Caco-2 (cell line): Measurements from ENCODE around the gene B3GALT6. TPM values are rescaled to one million over a fixed set of nuclear protein-coding genes. Genes with fewer than 3 reads are reported as not detected.

ENCODE experiments used
- BruUV-seq: library from RNA; stranded (reverse); fragments of 400-500 nt; replicated peaks from 2 replicates; lab custom pipeline; 2021; lab: Mats Ljungman, UMichigan
- CTCF ChIA-PET: fragments of 300-600 bp; sonication (Branson Sonifier 250); formaldehyde crosslinking; loops from one replicate; lab custom pipeline; 2022; ENCODE audit warnings: antibody characterized with exemption; lab: Charles Lee
- POLR2A ChIA-PET: fragments of 300-600 bp; sonication (Branson Sonifier 250); formaldehyde crosslinking; loops from one replicate; lab custom pipeline; 2022; ENCODE audit warnings: antibody characterized with exemption; lab: Charles Lee
- DNase-seq, 2 experiments: peaks; one replicate each; pipeline versions ENCODE4 v3.0.0 to v3.0.0-alpha.2; 2020 to 2022
- H3K27me3 ChIP-seq: replicated peaks from 2 replicates; pipeline ENCODE4 v1.6.0; 2011; ENCODE audit warnings: low read length; ENCODE audit not compliant: control insufficient read depth, insufficient read depth
- H3K36me3 ChIP-seq: 2 replicates; pipeline ENCODE4 v1.5.1; 2011; ENCODE audit warnings: low read length; ENCODE audit not compliant: control insufficient read depth, insufficient read depth
- H3K4me1 ChIP-seq: fragments of 250-450 bp; sonication (Bioruptor Pico); 2 replicates; pipeline ENCODE4 v1.5.1; 2020; ENCODE audit warnings: mild to moderate bottlenecking
- H3K4me3 ChIP-seq: 2 replicates; pipeline ENCODE4 v1.5.1; 2011; ENCODE audit warnings: low read depth, mild to moderate bottlenecking, control low read depth, low read length
- H3K9me3 ChIP-seq: fragments of 250-450 bp; sonication (Bioruptor Pico); 2 replicates; pipeline ENCODE4 v1.5.1; 2020; ENCODE audit warnings: mild to moderate bottlenecking, moderate library complexity
- H3K27ac Mint-ChIP-seq: one replicate; pipeline ENCODE4 v1.8.0; 2022; ENCODE audit warnings: mixed read lengths; ENCODE audit not compliant: unreplicated experiment
- H3K27me3 Mint-ChIP-seq: one replicate; pipeline ENCODE4 v1.8.0; 2022; ENCODE audit warnings: mixed read lengths; ENCODE audit not compliant: insufficient read depth, unreplicated experiment
- H3K36me3 Mint-ChIP-seq: one replicate; pipeline ENCODE4 v1.8.0; 2022; ENCODE audit warnings: mild to moderate bottlenecking, mixed read lengths; ENCODE audit not compliant: insufficient read depth, unreplicated experiment
- H3K4me1 Mint-ChIP-seq: one replicate; pipeline ENCODE4 v1.8.0; 2022; ENCODE audit warnings: low read depth, mixed read lengths; ENCODE audit not compliant: unreplicated experiment
- H3K4me3 Mint-ChIP-seq: one replicate; pipeline ENCODE4 v1.8.0; 2022; ENCODE audit warnings: mild to moderate bottlenecking, moderate library complexity, mixed read lengths; ENCODE audit not compliant: unreplicated experiment
- H3K9me3 Mint-ChIP-seq: one replicate; pipeline ENCODE4 v1.8.0; 2022; ENCODE audit warnings: mixed read lengths; ENCODE audit not compliant: unreplicated experiment
- intact Hi-C: fragments of 100-400 bp; cut with micrococcal nuclease; formaldehyde crosslinking; loops from one replicate; pipeline ENCODE4 v1.10.0; 2022; ENCODE audit not compliant: unreplicated experiment
- total RNA-seq: library from RNA; stranded (reverse); gene quantifications from 2 replicates; pipeline ENCODE4 v1.2.3, GENCODE V29; 2022
- TF ChIP-seq, protein P1 (sequence below), 2 experiments: fragments of 200-600 bp in 1 of 2; IDR thresholded peaks; 1 replicate in 1 of 2; 2 replicates in 1 of 2; pipeline versions ENCODE4 v1.5.1 to v1.8.0; 2011 to 2022; ENCODE audit warnings: antibody characterized with exemption in 1 of 2, control low read depth in 1 of 2, inconsistent platforms in 1 of 2, low read depth in 1 of 2, low read length in 1 of 2, mild to moderate bottlenecking in 1 of 2, moderate library complexity in 1 of 2; ENCODE audit not compliant: insufficient read depth in 1 of 2, severe bottlenecking in 1 of 2, unreplicated experiment in 1 of 2

B3GALT6 gene
- total RNA-seq, 1 experiment from 2014 or later = 24.8 TPM

DNA sequence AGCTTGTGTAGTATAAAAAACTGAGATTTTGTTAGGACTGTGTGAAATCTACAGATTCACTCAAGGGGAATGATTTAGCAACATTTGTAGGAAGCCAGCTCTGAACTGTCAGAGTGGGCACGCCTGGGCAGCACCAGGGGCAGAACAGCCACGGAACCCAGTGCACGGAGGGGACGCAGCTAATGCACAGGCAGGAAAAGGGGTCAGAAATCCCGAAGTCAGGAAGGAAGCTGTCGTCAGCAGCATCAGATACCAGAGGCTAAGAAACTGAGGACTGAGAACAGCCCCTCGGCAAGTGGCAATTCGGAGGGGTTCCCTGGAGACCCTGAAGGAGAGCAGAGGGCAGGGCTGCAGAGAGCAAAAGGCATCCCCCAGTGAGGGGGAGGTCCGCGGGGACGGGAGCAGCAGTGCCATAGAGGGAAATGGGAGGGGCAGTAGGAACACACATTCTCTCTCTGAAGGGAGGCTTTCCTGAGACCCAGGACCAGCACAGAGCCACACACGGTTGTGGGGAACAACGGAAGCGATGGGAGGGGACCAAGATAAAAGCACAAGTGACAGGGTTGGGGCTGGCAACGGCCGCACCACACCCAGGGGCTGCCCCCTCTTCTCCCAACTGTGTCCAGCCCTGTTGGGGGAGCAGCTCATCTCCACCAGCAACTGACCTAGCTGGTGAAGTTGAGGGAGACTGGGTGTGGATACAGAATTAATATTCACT lies 29.0 kb downstream of the B3GALT6 start:
- Histone ChIP-seq H3K36me3 (peaks cover 1% of the 10 kb centered on the region), H3K4me3 (no peak overlapping the region), H3K27me3 (no peaks in the 10 kb centered on the region), H3K9me3 (no peaks in the 10 kb centered on the region), H3K4me1 (no peaks in the 10 kb centered on the region)
- TF ChIP-seq, protein P1, sequence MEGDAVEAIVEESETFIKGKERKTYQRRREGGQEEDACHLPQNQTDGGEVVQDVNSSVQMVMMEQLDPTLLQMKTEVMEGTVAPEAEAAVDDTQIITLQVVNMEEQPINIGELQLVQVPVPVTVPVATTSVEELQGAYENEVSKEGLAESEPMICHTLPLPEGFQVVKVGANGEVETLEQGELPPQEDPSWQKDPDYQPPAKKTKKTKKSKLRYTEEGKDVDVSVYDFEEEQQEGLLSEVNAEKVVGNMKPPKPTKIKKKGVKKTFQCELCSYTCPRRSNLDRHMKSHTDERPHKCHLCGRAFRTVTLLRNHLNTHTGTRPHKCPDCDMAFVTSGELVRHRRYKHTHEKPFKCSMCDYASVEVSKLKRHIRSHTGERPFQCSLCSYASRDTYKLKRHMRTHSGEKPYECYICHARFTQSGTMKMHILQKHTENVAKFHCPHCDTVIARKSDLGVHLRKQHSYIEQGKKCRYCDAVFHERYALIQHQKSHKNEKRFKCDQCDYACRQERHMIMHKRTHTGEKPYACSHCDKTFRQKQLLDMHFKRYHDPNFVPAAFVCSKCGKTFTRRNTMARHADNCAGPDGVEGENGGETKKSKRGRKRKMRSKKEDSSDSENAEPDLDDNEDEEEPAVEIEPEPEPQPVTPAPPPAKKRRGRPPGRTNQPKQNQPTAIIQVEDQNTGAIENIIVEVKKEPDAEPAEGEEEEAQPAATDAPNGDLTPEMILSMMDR (IDR thresholded peaks at IDR 0.05; ENCODE audit: insufficient read depth in 1 of 2, low read depth in 1 of 2, low read length in 1 of 2, severe bottlenecking in 1 of 2, unreplicated experiment in 1 of 2) = no peak
- no peaks in the 10 kb centered on the region for H3K9me3 Mint-ChIP-seq
- H3K27ac Mint-ChIP-seq = no peak overlapping the region
- no peaks in the 10 kb centered on the region for H3K4me1 Mint-ChIP-seq
- no TSS peak for BruUV-seq
- H3K36me3 Mint-ChIP-seq = peaks cover 84% of the 10 kb centered on the region
- intact Hi-C loops = no loop called here
- no peaks in the 10 kb centered on the region for H3K27me3 Mint-ChIP-seq
- H3K4me3 Mint-ChIP-seq = no peak overlapping the region
- ChIA-PET CTCF (no interaction called here), POLR2A (interaction anchor here (0.7 kb wide), 1 partner anchor 29 kb away, joined by 3 read pairs; the partner anchor contains the start of gene B3GALT6)
- DNase-seq = no peak

GRCh38 chr1:1262071-1262470 lies 30.0 kb downstream of the B3GALT6 start:
- TF ChIP-seq, protein P1 (IDR thresholded peaks at IDR 0.05; ENCODE audit: insufficient read depth in 1 of 2, low read depth in 1 of 2, low read length in 1 of 2, severe bottlenecking in 1 of 2, unreplicated experiment in 1 of 2) = no peak
- H3K9me3 Mint-ChIP-seq = no peaks in the 10 kb centered on the region
- no peak for DNase-seq
- ChIA-PET POLR2A (interaction anchor here (0.6 kb wide), 1 partner anchor 11 kb away, joined by 3 read pairs; the partner anchor contains the start of gene UBE2J2), CTCF (no interaction called here)
- H3K4me3 Mint-ChIP-seq = no peak overlapping the region
- no TSS peak for BruUV-seq
- Histone ChIP-seq H3K4me3 (no peak overlapping the region), H3K4me1 (no peaks in the 10 kb centered on the region), H3K36me3 (no peaks in the 10 kb centered on the region; the same call in none of the 2 replicates), H3K27me3 (no peaks in the 10 kb centered on the region), H3K9me3 (no peaks in the 10 kb centered on the region)
- H3K27me3 Mint-ChIP-seq = no peaks in the 10 kb centered on the region
- intact Hi-C loops = no loop called here
- no peak overlapping the region for H3K27ac Mint-ChIP-seq
- no peaks in the 10 kb centered on the region for H3K4me1 Mint-ChIP-seq
- H3K36me3 Mint-ChIP-seq = peaks cover 80% of the 10 kb centered on the region

DNA sequence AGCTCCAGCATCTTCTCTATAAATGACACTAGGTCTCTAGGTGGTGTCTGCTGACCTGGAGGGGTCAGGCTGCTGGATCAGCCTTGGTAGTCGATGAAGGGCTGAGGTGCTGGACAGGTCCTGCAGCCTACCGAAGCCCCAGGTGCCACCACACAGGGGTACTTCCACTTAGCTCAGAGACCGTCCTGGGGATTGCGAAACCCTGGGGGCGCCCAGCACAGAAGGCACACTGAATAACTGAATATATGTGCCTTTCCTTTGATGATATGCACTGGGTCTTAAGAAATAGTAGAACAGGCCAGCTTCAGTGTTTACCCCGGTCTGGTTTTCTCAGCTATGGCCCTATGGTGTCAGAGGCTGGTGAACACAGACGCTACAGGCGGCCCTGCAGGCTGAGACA lies 30.7 kb downstream of the B3GALT6 start:
- H3K27me3 Mint-ChIP-seq = no peaks in the 10 kb centered on the region
- H3K36me3 ChIP-seq = no peaks in the 10 kb centered on the region; the same call in none of the 2 replicates

More for the DNA sequence above, 30.7 kb downstream of the B3GALT6 start:
- no peaks in the 10 kb centered on the region for H3K27me3 ChIP-seq
- H3K4me3 ChIP-seq = no peak overlapping the region
- H3K4me3 Mint-ChIP-seq = no peak overlapping the region
- intact Hi-C loops = no loop called here
- no peaks in the 10 kb centered on the region for H3K4me1 Mint-ChIP-seq
- no peak overlapping the region for H3K27ac Mint-ChIP-seq
- TF ChIP-seq, protein P1 (IDR thresholded peaks at IDR 0.05; ENCODE audit: insufficient read depth in 1 of 2, low read depth in 1 of 2, low read length in 1 of 2, severe bottlenecking in 1 of 2, unreplicated experiment in 1 of 2) = no peak
- CTCF ChIA-PET = no interaction called here
- peaks cover 78% of the 10 kb centered on the region for H3K36me3 Mint-ChIP-seq
- H3K9me3 ChIP-seq = no peaks in the 10 kb centered on the region
- POLR2A ChIA-PET = no interaction called here
- BruUV-seq = no TSS peak
- no peaks in the 10 kb centered on the region for H3K9me3 Mint-ChIP-seq
- DNase-seq = no peak
- H3K4me1 ChIP-seq = no peaks in the 10 kb centered on the region
